HepG2 (cell line): ENCODE results near the gene UNKL. TPM values are rescaled to one million over a fixed set of nuclear protein-coding genes. Genes with fewer than 3 reads are reported as not detected.

Experiments used
- CC2D1A ChIP-seq: sonication (generic); formaldehyde crosslinking; IDR thresholded peaks from 2 replicates; pipeline ENCODE4 v1.8.1; 2023; ENCODE audit warnings: mild to moderate bottlenecking, missing genetic modification reagents
- CEBPG ChIP-seq: IDR thresholded peaks from 2 replicates; pipeline ENCODE4 v1.6.1; 2016
- CENPBD1 ChIP-seq: sonication (generic); formaldehyde crosslinking; IDR thresholded peaks from 2 replicates; pipeline ENCODE4 v1.8.0; 2022; ENCODE audit warnings: missing genetic modification reagents, low read depth, mild to moderate bottlenecking, borderline replicate concordance
- CENPT ChIP-seq: sonication (generic); formaldehyde crosslinking; IDR thresholded peaks from 2 replicates; pipeline ENCODE4 v1.8.0; 2022; ENCODE audit warnings: low read depth, mild to moderate bottlenecking, moderate library complexity, missing genetic modification reagents
- CHD2 ChIP-seq: IDR thresholded peaks from 2 replicates; pipeline ENCODE4 v1.6.1; 2011; ENCODE audit warnings: low read depth, low read length, improper control_type of control experiment
- DMAP1 ChIP-seq: IDR thresholded peaks from 2 replicates; pipeline ENCODE4 v1.6.1; 2016
- FOXM1 ChIP-seq: sonication (generic); formaldehyde crosslinking; IDR thresholded peaks from 2 replicates; pipeline ENCODE4 v1.5.0; 2020; ENCODE audit warnings: missing genetic modification reagents
- GATA4 ChIP-seq: sonication (generic); IDR thresholded peaks from 2 replicates; pipeline ENCODE4 v1.6.1; 2016; ENCODE audit warnings: antibody characterized with exemption, low read depth, borderline replicate concordance
- GATAD1 ChIP-seq: IDR thresholded peaks from 2 replicates; pipeline ENCODE4 v1.6.1; 2016; ENCODE audit warnings: missing genetic modification reagents, missing compliant biosample characterization
- KAT7 ChIP-seq: IDR thresholded peaks from 2 replicates; pipeline ENCODE4 v1.6.1; 2018; ENCODE audit warnings: borderline replicate concordance, missing compliant biosample characterization
- MAFF ChIP-seq: IDR thresholded peaks from 2 replicates; pipeline ENCODE4 v1.6.1; 2011; ENCODE audit warnings: low read depth, low read length, improper control_type of control experiment
- MEIS2 ChIP-seq: sonication (generic); formaldehyde crosslinking; IDR thresholded peaks from 2 replicates; pipeline ENCODE4 v1.9.0; 2021; ENCODE audit warnings: mild to moderate bottlenecking, missing genetic modification reagents
- MLXIP ChIP-seq: sonication (generic); formaldehyde crosslinking; IDR thresholded peaks from 2 replicates; pipeline ENCODE4 v1.9.0; 2021; ENCODE audit warnings: missing genetic modification reagents, borderline replicate concordance
- SATB2 ChIP-seq: sonication (generic); formaldehyde crosslinking; IDR thresholded peaks from 2 replicates; pipeline ENCODE4 v1.5.0; 2020; ENCODE audit warnings: missing genetic modification reagents
- SKI ChIP-seq: fragments of 450-650 bp; IDR thresholded peaks from one replicate; pipeline ENCODE4 v1.6.1; 2018; ENCODE audit warnings: mild to moderate bottlenecking; ENCODE audit not compliant: partially characterized antibody
- STAT5B ChIP-seq: sonication (generic); formaldehyde crosslinking; IDR thresholded peaks from 2 replicates; pipeline ENCODE4 v1.4.0; 2020; ENCODE audit warnings: missing genetic modification reagents
- TARDBP ChIP-seq: sonication (generic); formaldehyde crosslinking; IDR thresholded peaks from 2 replicates; pipeline ENCODE4 v1.8.0; 2022; ENCODE audit warnings: mild to moderate bottlenecking, missing genetic modification reagents
- TEAD2 ChIP-seq: sonication (generic); formaldehyde crosslinking; IDR thresholded peaks from 2 replicates; pipeline ENCODE4 v1.9.0; 2021; ENCODE audit warnings: missing genetic modification reagents
- ZMAT3 ChIP-seq: sonication (generic); formaldehyde crosslinking; conservative IDR thresholded peaks from 2 replicates; pipeline ENCODE4 v1.7.0; 2021; ENCODE audit warnings: missing genetic modification reagents
- ZMYM2 ChIP-seq: sonication (generic); formaldehyde crosslinking; IDR thresholded peaks from 2 replicates; pipeline ENCODE4 v1.8.0; 2022; ENCODE audit warnings: mild to moderate bottlenecking, missing genetic modification reagents
- ZNF333 ChIP-seq: sonication (generic); formaldehyde crosslinking; IDR thresholded peaks from 2 replicates; pipeline ENCODE4 v1.4.0; 2020; ENCODE audit warnings: mild to moderate bottlenecking, missing genetic modification reagents, borderline replicate concordance
- ZNF44 ChIP-seq: sonication (generic); formaldehyde crosslinking; IDR thresholded peaks from 2 replicates; pipeline ENCODE4 v1.5.1; 2020; ENCODE audit warnings: mild to moderate bottlenecking, missing genetic modification reagents
- ZNF672 ChIP-seq: sonication (generic); formaldehyde crosslinking; IDR thresholded peaks from 2 replicates; pipeline ENCODE4 v1.8.1; 2022; ENCODE audit warnings: missing genetic modification reagents
- ZNF773 ChIP-seq: sonication (generic); formaldehyde crosslinking; IDR thresholded peaks from 2 replicates; pipeline ENCODE4 v1.4.0; 2020; ENCODE audit warnings: missing genetic modification reagents, borderline replicate concordance
- ZNF800 ChIP-seq: sonication (generic); formaldehyde crosslinking; IDR thresholded peaks from 2 replicates; pipeline ENCODE4 v1.4.0; 2020; ENCODE audit warnings: missing genetic modification reagents
- ZSCAN9 ChIP-seq: IDR thresholded peaks from 2 replicates; pipeline ENCODE4 v1.6.1; 2016; ENCODE audit warnings: borderline replicate concordance
- polyA plus RNA-seq, 8 experiments: library from polyadenylated mRNA; depleted of rRNA in 3 of 8; stranded (reverse) in 7 of 8; unstranded in 1 of 8; fragments of >200 nt; fragmentation: Illumina TruSeq in 4 of 8; extraction: Trizol in 4 of 8; gene quantifications; 2 replicates each; pipeline versions ENCODE4 v1.2.1 to v1.2.3, GENCODE V29; 2011 to 2016; ENCODE audit warnings: low read depth in 4 of 8, missing spikeins in 1 of 8, mixed read lengths in 1 of 8; ENCODE audit not compliant: insufficient read depth in 1 of 8
- total RNA-seq, 5 experiments: library from RNA; depleted of rRNA; stranded (reverse); fragments of >200 nt; fragmentation: Illumina TruSeq; extraction: Trizol; gene quantifications; 2 replicates each; pipeline ENCODE4 v1.2.3, GENCODE V29; 2016; ENCODE audit warnings: low read depth in 1 of 5

The UNKL gene
- total and polyA plus RNA-seq, 2 of the 13 experiments (the other 11 are each of a cell fraction or from before 2014, with no cell fraction given), result 10.4 to 17.6 TPM

- TF ChIP-seq ZNF773 (CRISPR knock-in tag), result no peak
- no peak for TF ChIP-seq ZMYM2
- TF ChIP-seq STAT5B (CRISPR knock-in tag), result no peak
- no peak for TF ChIP-seq ZNF333 (CRISPR knock-in tag)
- no peak for TF ChIP-seq CENPT (CRISPR knock-in tag)
- no peak for TF ChIP-seq KAT7 (CRISPR knock-in tag)
- no peak for TF ChIP-seq ZNF672 (CRISPR knock-in tag)
- no peak for TF ChIP-seq FOXM1
- TF ChIP-seq CENPBD1 (CRISPR knock-in tag), result no peak
- TF ChIP-seq TARDBP (CRISPR knock-in tag), result 0 out of 2 replicates have a peak, but pooled peaks have one; percentile 35
- no peak for TF ChIP-seq DMAP1 (CRISPR knock-in tag)
- no peak for TF ChIP-seq GATAD1 (CRISPR knock-in tag)
- TF ChIP-seq ZNF800 (CRISPR knock-in tag), result peak; percentile 37; the same call in 1 of the 2 replicates
- TF ChIP-seq ZSCAN9 (CRISPR knock-in tag), result 0 out of 2 replicates have a peak, but pooled peaks have one; percentile 11
- TF ChIP-seq TEAD2, result no peak
- no peak for TF ChIP-seq CHD2
- TF ChIP-seq ZNF44 (CRISPR knock-in tag), result no peak
- TF ChIP-seq SATB2 (CRISPR knock-in tag), result no peak
- TF ChIP-seq MEIS2 (CRISPR knock-in tag), result no peak
- no peak for TF ChIP-seq SKI
- no peak for TF ChIP-seq MLXIP (CRISPR knock-in tag)
- TF ChIP-seq GATA4, result no peak; the same call in 1 of the 2 replicates
- no peak for TF ChIP-seq MAFF
- no peak for TF ChIP-seq CC2D1A (CRISPR knock-in tag)
- no peak for TF ChIP-seq CEBPG
- 0 out of 2 replicates have a peak, but pooled peaks have one; percentile 24 for TF ChIP-seq ZMAT3 (CRISPR knock-in tag)
These were observed 82.5 kb downstream of the UNKL start (continued) for GRCh38 chr16:1331712-1332617.
